ENCODE data around the gene BCAR1.

DNA sequence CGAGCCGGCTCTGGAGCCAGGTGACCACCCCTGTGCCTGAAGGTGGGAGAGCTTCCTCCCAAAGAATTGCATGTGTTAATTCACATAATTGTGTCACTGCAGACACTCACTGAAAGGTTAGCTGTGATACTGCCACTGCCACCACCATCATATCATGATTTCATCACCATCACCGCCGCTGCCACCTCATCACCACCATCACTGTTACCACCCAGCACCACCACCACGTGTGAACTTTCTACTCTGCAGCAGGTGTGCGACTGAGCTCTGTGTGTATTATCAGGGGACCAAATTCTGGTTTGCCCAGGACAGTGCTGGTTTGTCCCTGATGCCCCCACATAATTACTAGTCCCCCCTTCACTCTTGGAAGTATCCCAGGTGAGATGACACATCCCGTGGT is 15.2 kb downstream of the BCAR1 start:
- TF ChIP-seq, protein P1, sequence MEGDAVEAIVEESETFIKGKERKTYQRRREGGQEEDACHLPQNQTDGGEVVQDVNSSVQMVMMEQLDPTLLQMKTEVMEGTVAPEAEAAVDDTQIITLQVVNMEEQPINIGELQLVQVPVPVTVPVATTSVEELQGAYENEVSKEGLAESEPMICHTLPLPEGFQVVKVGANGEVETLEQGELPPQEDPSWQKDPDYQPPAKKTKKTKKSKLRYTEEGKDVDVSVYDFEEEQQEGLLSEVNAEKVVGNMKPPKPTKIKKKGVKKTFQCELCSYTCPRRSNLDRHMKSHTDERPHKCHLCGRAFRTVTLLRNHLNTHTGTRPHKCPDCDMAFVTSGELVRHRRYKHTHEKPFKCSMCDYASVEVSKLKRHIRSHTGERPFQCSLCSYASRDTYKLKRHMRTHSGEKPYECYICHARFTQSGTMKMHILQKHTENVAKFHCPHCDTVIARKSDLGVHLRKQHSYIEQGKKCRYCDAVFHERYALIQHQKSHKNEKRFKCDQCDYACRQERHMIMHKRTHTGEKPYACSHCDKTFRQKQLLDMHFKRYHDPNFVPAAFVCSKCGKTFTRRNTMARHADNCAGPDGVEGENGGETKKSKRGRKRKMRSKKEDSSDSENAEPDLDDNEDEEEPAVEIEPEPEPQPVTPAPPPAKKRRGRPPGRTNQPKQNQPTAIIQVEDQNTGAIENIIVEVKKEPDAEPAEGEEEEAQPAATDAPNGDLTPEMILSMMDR (IDR thresholded peaks at IDR 0.05), result no peak
- TF ChIP-seq POLR2A (IDR thresholded peaks at IDR 0.05), result no peak
